NCI-H2196 treated with DMSO at 0.1 percent for 48 hours (cell line): ENCODE results near the gene AKAP13.

Experiments used
- DNase-seq: peaks from one replicate; lab custom pipeline; 2025; ENCODE audit not compliant: unreplicated experiment; lab: John Stamatoyannopoulos, UW

AKAP13 gene

GRCh38 chr15:85725019-85725418 is 344.6 kb downstream of the AKAP13 start:
- DNase-seq: no peak

GRCh38 chr15:85725564-85725963 is 345.2 kb downstream of the AKAP13 start:
- DNase-seq: no peak

GRCh38 chr15:85726454-85726853 is 346.1 kb downstream of the AKAP13 start:
- no peak for DNase-seq

GRCh38 chr15:85727068-85727467 is 346.7 kb downstream of the AKAP13 start:
- DNase-seq: no peak

GRCh38 chr15:85730001-85730820 is 349.8 kb downstream of the AKAP13 start:
- no peak for DNase-seq

GRCh38 chr15:85733416-85733815 is 353.0 kb downstream of the AKAP13 start:
- DNase-seq: no peak

- no peak for DNase-seq
Measured at GRCh38 chr15:85737061-85737460, 356.7 kb downstream of the AKAP13 start.

GRCh38 chr15:85741021-85741421 is 360.6 kb downstream of the AKAP13 start:
- no peak for DNase-seq

GRCh38 chr15:85741662-85742061 is 361.3 kb downstream of the AKAP13 start:
- DNase-seq: no peak

- DNase-seq: no peak
Measured at GRCh38 chr15:85742186-85742821, 361.9 kb downstream of the AKAP13 start.

- DNase-seq: no peak
Measured at GRCh38 chr15:85743392-85744055, 363.1 kb downstream of the AKAP13 start.

- no peak for DNase-seq
Measured at GRCh38 chr15:85744579-85744978, 364.2 kb downstream of the AKAP13 start.

- DNase-seq: no peak
Measured at GRCh38 chr15:85745023-85745422, 364.6 kb downstream of the AKAP13 start.

GRCh38 chr15:85745525-85746150 is 365.2 kb downstream of the AKAP13 start:
- no peak for DNase-seq

- no peak for DNase-seq
Measured at GRCh38 chr15:85746641-85747040, 366.2 kb downstream of the AKAP13 start.

GRCh38 chr15:85748176-85748575 is 367.8 kb downstream of the AKAP13 start:
- no peak for DNase-seq

- DNase-seq: no peak
Measured at GRCh38 chr15:85748729-85749128, 368.3 kb downstream of the AKAP13 start.

GRCh38 chr15:85749261-85750151 is 369.1 kb downstream of the AKAP13 start:
- no peak for DNase-seq

- no peak for DNase-seq
Measured at GRCh38 chr15:85750319-85751290, 370.2 kb downstream of the AKAP13 start.
